Esophagus muscularis mucosa (tissue), 4 donors: ENCODE measurements around the gene CES3. TPM values are rescaled to one million over a fixed set of nuclear protein-coding genes. Genes with fewer than 3 reads are reported as not detected.

Source experiments
- DNase-seq: peaks from one replicate; pipeline ENCODE4 v3.0.0-alpha.2; 2017; ENCODE audit errors: extremely low spot score
- H3K27ac ChIP-seq, 4 donors: fragments of 200-600 bp; sonication (generic); replicated peaks in 1 of 4; 1 replicate in 3 of 4; 2 replicates in 1 of 4; pipeline ENCODE4 v1.5.1; 2016 to 2019; ENCODE audit warnings: mild to moderate bottlenecking in 1 of 4
- H3K27me3 ChIP-seq, 4 donors: fragments of 200-600 bp; sonication (generic); one replicate each; pipeline versions ENCODE4 v1.5.1 to v1.6.0; 2016 to 2019
- H3K36me3 ChIP-seq, 4 donors: fragments of 200-600 bp; sonication (generic); one replicate each; pipeline ENCODE4 v1.5.1; 2016 to 2019
- H3K4me1 ChIP-seq, 4 donors: fragments of 200-600 bp; sonication (generic); one replicate each; pipeline ENCODE4 v1.5.1; 2016 to 2019
- H3K4me3 ChIP-seq, 4 donors: fragments of 200-600 bp; sonication (generic); 1 replicate in 2 of 4; 2 replicates in 2 of 4; pipeline ENCODE4 v1.5.1; 2016 to 2019; ENCODE audit warnings: mild to moderate bottlenecking in 4 of 4, moderate library complexity in 1 of 4
- H3K9me3 ChIP-seq, 4 donors: fragments of 200-600 bp; sonication (generic); 1 replicate in 3 of 4; 2 replicates in 1 of 4; pipeline ENCODE4 v1.5.1; 2016 to 2019
- EP300 ChIP-seq: sonication (generic); formaldehyde crosslinking; IDR thresholded peaks from one replicate; pipeline ENCODE4 v1.6.1; 2017; ENCODE audit warnings: antibody characterized with exemption
- POLR2A ChIP-seq: fragments of 450-650 bp; IDR thresholded peaks from one replicate; pipeline ENCODE4 v1.6.1; 2017; ENCODE audit warnings: antibody characterized with exemption, moderate library complexity, mild to moderate bottlenecking, low read depth
- POLR2AphosphoS5 ChIP-seq, 2 donors: sonication (generic); formaldehyde crosslinking; IDR thresholded peaks; one replicate each; pipeline ENCODE4 v1.6.1; 2017; ENCODE audit warnings: antibody characterized with exemption in 2 of 2
- WGBS: methylation state at CpG from one replicate; pipeline ENCODE4 v1.1.5; 2018; 5-methylcytosine and 5-hydroxymethylcytosine counted together
- intact Hi-C: fragments of 100-400 bp; cut with DNase I; formaldehyde crosslinking; loops from one replicate; pipeline ENCODE4 v1.15.1; 2023
- total RNA-seq, 4 donors: library from RNA; depleted of rRNA; stranded (reverse); fragments of >200 nt; gene quantifications; one replicate each; pipeline versions ENCODE4 v1.1.0 to v1.2.1, GENCODE V29; 2016
- TF ChIP-seq, protein P1 (sequence below), 3 experiments: fragments of 200-600 bp in 2 of 3; fragments of 450-650 bp in 1 of 3; sonication (generic) in 2 of 3; IDR thresholded peaks; one replicate each; pipeline ENCODE4 v1.5.1; 2017 to 2019; ENCODE audit warnings: antibody characterized with exemption in 3 of 3, mild to moderate bottlenecking in 2 of 3, moderate library complexity in 1 of 3

CES3 gene
- total RNA-seq, 4 donors from 2014 or later, result 0.23 to 0.42 (median 0.33) TPM; not detected in 1

- no peaks in the 10 kb centered on the region for H3K4me1 ChIP-seq
- WGBS, result 78% methylated on average over 7 of the region's 7 CpGs
- H3K4me3 ChIP-seq, result no peak overlapping the region
- intact Hi-C loops, result no loop called here
- no peak for DNase-seq
- no peak for TF ChIP-seq EP300
- no peaks in the 10 kb centered on the region for H3K9me3 ChIP-seq
- no peak overlapping the region for H3K27ac ChIP-seq
- no peaks in the 10 kb centered on the region for H3K36me3 ChIP-seq
- H3K27me3 ChIP-seq, result peaks cover 0 to 3% (median 0%) of the 10 kb centered on the region in 4 donors
These were observed 2.0 kb upstream of the CES3 start for GRCh38 chr16:66958857-66959703.

- Histone ChIP-seq H3K9me3 (no peaks in the 10 kb centered on the region), H3K4me3 (no peak overlapping the region), H3K27ac (no peak overlapping the region), H3K36me3 (no peaks in the 10 kb centered on the region), H3K4me1 (no peaks in the 10 kb centered on the region), H3K27me3 (peaks cover 0 to 6% (median 0%) of the 10 kb centered on the region in 4 donors)
- no peak for DNase-seq
- TF ChIP-seq POLR2AphosphoS5 (IDR thresholded peaks at IDR 0.05) (no peak), EP300 (no peak), POLR2A (no peak)
- TF ChIP-seq, protein P1, sequence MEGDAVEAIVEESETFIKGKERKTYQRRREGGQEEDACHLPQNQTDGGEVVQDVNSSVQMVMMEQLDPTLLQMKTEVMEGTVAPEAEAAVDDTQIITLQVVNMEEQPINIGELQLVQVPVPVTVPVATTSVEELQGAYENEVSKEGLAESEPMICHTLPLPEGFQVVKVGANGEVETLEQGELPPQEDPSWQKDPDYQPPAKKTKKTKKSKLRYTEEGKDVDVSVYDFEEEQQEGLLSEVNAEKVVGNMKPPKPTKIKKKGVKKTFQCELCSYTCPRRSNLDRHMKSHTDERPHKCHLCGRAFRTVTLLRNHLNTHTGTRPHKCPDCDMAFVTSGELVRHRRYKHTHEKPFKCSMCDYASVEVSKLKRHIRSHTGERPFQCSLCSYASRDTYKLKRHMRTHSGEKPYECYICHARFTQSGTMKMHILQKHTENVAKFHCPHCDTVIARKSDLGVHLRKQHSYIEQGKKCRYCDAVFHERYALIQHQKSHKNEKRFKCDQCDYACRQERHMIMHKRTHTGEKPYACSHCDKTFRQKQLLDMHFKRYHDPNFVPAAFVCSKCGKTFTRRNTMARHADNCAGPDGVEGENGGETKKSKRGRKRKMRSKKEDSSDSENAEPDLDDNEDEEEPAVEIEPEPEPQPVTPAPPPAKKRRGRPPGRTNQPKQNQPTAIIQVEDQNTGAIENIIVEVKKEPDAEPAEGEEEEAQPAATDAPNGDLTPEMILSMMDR (IDR thresholded peaks at IDR 0.05), result no peak
- 64% methylated on average over 5 of the region's 5 CpGs for WGBS
- intact Hi-C loops, result no loop called here
These were observed 1.3 kb upstream of the CES3 start for GRCh38 chr16:66959704-66960161.

- no peak overlapping the region for H3K27ac ChIP-seq
- no peak overlapping the region for H3K4me3 ChIP-seq
- TF ChIP-seq POLR2AphosphoS5 (IDR thresholded peaks at IDR 0.05) (no peak), POLR2A (no peak), EP300 (no peak)
- TF ChIP-seq, protein P1 (IDR thresholded peaks at IDR 0.05), result no peak
- intact Hi-C loops, result no loop called here
- peaks cover 0 to 6% (median 0%) of the 10 kb centered on the region in 4 donors for H3K27me3 ChIP-seq
- WGBS, result 96% methylated on average over 1 of the region's 1 CpG
- H3K36me3 ChIP-seq, result no peaks in the 10 kb centered on the region
- DNase-seq, result no peak
- H3K9me3 ChIP-seq, result no peaks in the 10 kb centered on the region
- no peaks in the 10 kb centered on the region for H3K4me1 ChIP-seq
These were observed 796 bp upstream of the CES3 start for GRCh38 chr16:66960270-66960669.

DNA sequence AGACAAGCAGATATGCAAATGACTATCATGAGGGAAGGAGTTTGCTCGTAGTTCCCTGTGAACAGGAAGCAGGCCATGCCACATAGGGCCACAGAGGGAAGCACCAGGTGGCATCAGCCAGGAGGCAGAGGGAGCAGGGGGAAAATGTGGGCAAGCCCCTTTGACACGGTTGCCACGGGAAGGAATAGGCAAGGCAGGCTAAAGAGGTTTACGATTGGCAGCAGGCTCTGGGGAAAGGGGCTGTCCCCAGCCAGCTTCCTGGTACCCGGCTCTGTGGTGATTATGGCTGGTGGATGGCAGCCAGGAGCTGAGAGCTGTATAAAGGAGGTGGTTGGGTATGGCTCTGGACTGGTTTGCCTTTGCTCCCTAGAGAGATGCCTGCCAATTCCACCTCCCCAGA, 848 bp downstream of the CES3 start:
- no peaks in the 10 kb centered on the region for H3K4me1 ChIP-seq
- no peak for DNase-seq
- no peaks in the 10 kb centered on the region for H3K36me3 ChIP-seq
- no peak overlapping the region for H3K27ac ChIP-seq
- no peaks in the 10 kb centered on the region for H3K9me3 ChIP-seq
- TF ChIP-seq EP300 (no peak), POLR2A (no peak)
- H3K27me3 ChIP-seq, result peaks cover 0 to 6% (median 0%) of the 10 kb centered on the region in 4 donors
- intact Hi-C loops, result no loop called here
- WGBS, result 79% methylated on average over 5 of the region's 5 CpGs
- H3K4me3 ChIP-seq, result no peak overlapping the region

GRCh38 chr16:66964049-66964448, 3.0 kb downstream of the CES3 start:
- Histone ChIP-seq H3K4me1 (no peaks in the 10 kb centered on the region), H3K9me3 (no peaks in the 10 kb centered on the region), H3K36me3 (no peaks in the 10 kb centered on the region), H3K27ac (no peak overlapping the region), H3K27me3 (peaks cover 0 to 6% (median 0%) of the 10 kb centered on the region in 4 donors), H3K4me3 (no peak overlapping the region)
- WGBS, result 63% methylated on average over 1 of the region's 6 CpGs
- TF ChIP-seq, protein P1 (IDR thresholded peaks at IDR 0.05), result no peak
- TF ChIP-seq POLR2AphosphoS5 (IDR thresholded peaks at IDR 0.05) (no peak), POLR2A (no peak), EP300 (no peak)
- DNase-seq, result no peak
- intact Hi-C loops, result no loop called here
